Measurements from ENCODE around the gene CLIC6.
"Not testable (repeated sequence)": the region's sequence is repeated elsewhere in the genome, so short reads cannot be mapped to it uniquely, and the experiment has no call there.

Gene CLIC6

GRCh38 chr21:34693192-34693810 is 24.5 kb downstream of the CLIC6 start:
- DNase-seq, result peak; percentile 40 to 51

- no peak for DNase-seq
Measured at GRCh38 chr21:34695434-34695833, 26.6 kb downstream of the CLIC6 start.

GRCh38 chr21:34696121-34696520 is 27.3 kb downstream of the CLIC6 start:
- no peak for DNase-seq

- no peak for DNase-seq
Measured at GRCh38 chr21:34697826-34698225, 29.0 kb downstream of the CLIC6 start.

GRCh38 chr21:34698270-34699015 is 29.6 kb downstream of the CLIC6 start:
- no peak for DNase-seq

- DNase-seq, result no peak
Measured at GRCh38 chr21:34700605-34701004, 31.8 kb downstream of the CLIC6 start.

GRCh38 chr21:34701726-34702125 is 32.9 kb downstream of the CLIC6 start:
- DNase-seq, result no peak

GRCh38 chr21:34702341-34703170 is 33.8 kb downstream of the CLIC6 start:
- no peak for DNase-seq

GRCh38 chr21:34703571-34703970 is 34.8 kb downstream of the CLIC6 start:
- DNase-seq, result no peak

GRCh38 chr21:34704119-34704518 is 35.3 kb downstream of the CLIC6 start:
- DNase-seq, result no peak

GRCh38 chr21:34705011-34705410 is 36.2 kb downstream of the CLIC6 start:
- DNase-seq, result no peak

- DNase-seq, result no peak
Measured at GRCh38 chr21:34706337-34706736, 37.5 kb downstream of the CLIC6 start.

- peak; percentile 53 to 67 for DNase-seq
Measured at GRCh38 chr21:34707876-34708325, 39.1 kb downstream of the CLIC6 start.

GRCh38 chr21:34713621-34714020 is 44.8 kb downstream of the CLIC6 start:
- no peak for DNase-seq

- DNase-seq, result no peak
Measured at GRCh38 chr21:34715518-34715917, 46.7 kb downstream of the CLIC6 start.

- DNase-seq, result no peak
Measured at GRCh38 chr21:34715985-34716596, 47.3 kb downstream of the CLIC6 start.

GRCh38 chr21:34718529-34718928 is 49.7 kb downstream of the CLIC6 start:
- not testable (repeated sequence) for DNase-seq

- DNase-seq, result peak; percentile 19 to 36
Measured at GRCh38 chr21:34722684-34723300, 54.0 kb downstream of the CLIC6 start.

GRCh38 chr21:34724131-34724856 is 55.5 kb downstream of the CLIC6 start:
- no peak for DNase-seq

GRCh38 chr21:34724857-34725195 is 56.0 kb downstream of the CLIC6 start:
- DNase-seq, result no peak

GRCh38 chr21:34726627-34727337 is 58.0 kb downstream of the CLIC6 start:
- no peak for DNase-seq
